Neuronal stem cell (in vitro differentiated cells): ENCODE measurements around the gene SLC16A7.

Experiments used
- DNase-seq: peaks from one replicate; pipeline ENCODE4 v3.0.0-alpha.2; 2013; ENCODE audit warnings: low spot score
- H2AFZ ChIP-seq: one replicate; pipeline ENCODE4 v1.6.1; 2013; ENCODE audit warnings: mild to moderate bottlenecking, low read length, inconsistent platforms
- H2AK5ac ChIP-seq: 2 replicates; pipeline ENCODE4 v1.6.1; 2013; ENCODE audit warnings: low read depth, mild to moderate bottlenecking, inconsistent platforms, low read length, moderate library complexity, mixed read lengths
- H2BK120ac ChIP-seq: 2 replicates; pipeline ENCODE4 v1.6.1; 2013; ENCODE audit warnings: low read depth, mild to moderate bottlenecking, inconsistent platforms, low read length, moderate library complexity, mixed read lengths
- H2BK12ac ChIP-seq: one replicate; pipeline ENCODE4 v1.6.1; 2013; ENCODE audit warnings: low read length, inconsistent platforms
- H2BK15ac ChIP-seq: 2 replicates; pipeline ENCODE4 v1.6.1; 2013; ENCODE audit warnings: mild to moderate bottlenecking, low read length, inconsistent platforms, mixed read lengths
- H2BK5ac ChIP-seq: one replicate; pipeline ENCODE4 v1.6.1; 2013; ENCODE audit warnings: inconsistent platforms, mild to moderate bottlenecking, low read length, moderate library complexity
- H3K14ac ChIP-seq: one replicate; pipeline ENCODE4 v1.6.1; 2013; ENCODE audit warnings: low read length, inconsistent platforms
- H3K18ac ChIP-seq: 2 replicates; pipeline ENCODE4 v1.6.1; 2013; ENCODE audit warnings: low read length, inconsistent platforms
- H3K23ac ChIP-seq: 2 replicates; pipeline ENCODE4 v1.6.1; 2013; ENCODE audit warnings: low read depth, mild to moderate bottlenecking, mixed read lengths, low read length, inconsistent platforms; ENCODE audit not compliant: poor library complexity
- H3K27ac ChIP-seq: replicated peaks from 3 replicates; pipeline ENCODE4 v1.5.1; 2013; ENCODE audit warnings: low read length, inconsistent platforms
- H3K27me3 ChIP-seq, 3 experiments: 2 replicates each; pipeline ENCODE4 v1.6.1; 2013; ENCODE audit warnings: low read length in 3 of 3, mild to moderate bottlenecking in 2 of 3, inconsistent platforms in 1 of 3, low read depth in 1 of 3, mixed read lengths in 1 of 3, moderate library complexity in 1 of 3; ENCODE audit not compliant: control insufficient read depth in 3 of 3, insufficient read depth in 3 of 3
- H3K36me3 ChIP-seq, 2 donors: replicated peaks in 1 of 2; 2 replicates each; pipeline ENCODE4 v1.6.1; 2013; ENCODE audit warnings: low read length in 2 of 2; ENCODE audit not compliant: control insufficient read depth in 2 of 2, insufficient read depth in 2 of 2
- H3K4ac ChIP-seq: 2 replicates; pipeline ENCODE4 v1.6.1; 2013; ENCODE audit warnings: inconsistent platforms, mild to moderate bottlenecking, low read length, moderate library complexity
- H3K4me1 ChIP-seq, 2 donors: 1 replicate in 1 of 2; 2 replicates in 1 of 2; pipeline ENCODE4 v1.6.1; 2013; ENCODE audit warnings: low read length in 2 of 2, low read depth in 1 of 2; ENCODE audit not compliant: control insufficient read depth in 2 of 2, insufficient read depth in 1 of 2
- H3K4me2 ChIP-seq: one replicate; pipeline ENCODE4 v1.6.1; 2013; ENCODE audit warnings: mild to moderate bottlenecking, low read length, inconsistent platforms; ENCODE audit not compliant: insufficient read depth, poor library complexity, severe bottlenecking
- H3K4me3 ChIP-seq, 2 donors: 2 replicates each; pipeline ENCODE4 v1.5.1; 2013; ENCODE audit warnings: low read length in 2 of 2, mild to moderate bottlenecking in 2 of 2, inconsistent platforms in 1 of 2, moderate library complexity in 1 of 2
- H3K79me1 ChIP-seq: one replicate; pipeline ENCODE4 v1.6.1; 2013; ENCODE audit warnings: low read depth, mild to moderate bottlenecking, inconsistent platforms, low read length, moderate library complexity
- H3K9ac ChIP-seq: one replicate; pipeline ENCODE4 v1.6.1; 2013; ENCODE audit warnings: mild to moderate bottlenecking, low read depth, low read length, inconsistent platforms; ENCODE audit not compliant: poor library complexity
- H3K9me3 ChIP-seq, 2 donors: replicated peaks in 1 of 2; 2 replicates each; pipeline versions ENCODE3 to v1.6.1; 2013; ENCODE audit warnings: low read length in 2 of 2, mild to moderate bottlenecking in 2 of 2, inconsistent platforms in 1 of 2, low read depth in 1 of 2, mixed read lengths in 1 of 2, moderate library complexity in 1 of 2; ENCODE audit not compliant: control insufficient read depth in 2 of 2, insufficient read depth in 1 of 2
- H4K8ac ChIP-seq: one replicate; pipeline ENCODE4 v1.6.1; 2013; ENCODE audit warnings: low read depth, mild to moderate bottlenecking, inconsistent platforms, low read length, moderate library complexity
- H4K91ac ChIP-seq: one replicate; pipeline ENCODE4 v1.6.1; 2013; ENCODE audit warnings: low read length, low read depth, mild to moderate bottlenecking, inconsistent platforms; ENCODE audit not compliant: poor library complexity
- WGBS, 2 donors: extraction: QIAGEN DNeasy Blood & Tissue Kit; methylation state at CpG; one replicate each; pipeline ENCODE4 v1.1.7; 2013; ENCODE audit warnings: missing lambda C conversion rate in 2 of 2, mixed read lengths in 1 of 2; ENCODE audit not compliant: insufficient read length in 2 of 2, insufficient replicate concordance in 1 of 2; ENCODE audit errors: extremely low coverage in 2 of 2; 5-methylcytosine and 5-hydroxymethylcytosine counted together

SLC16A7 gene

GRCh38 chr12:59734371-59734770, 138.5 kb downstream of the SLC16A7 start:
- no peak overlapping the region for H3K4ac ChIP-seq
- H3K23ac ChIP-seq, result no peak overlapping the region
- H3K9me3 ChIP-seq, result no peaks in the 10 kb centered on the region
- H2AK5ac ChIP-seq, result no peak overlapping the region
- H3K4me1 ChIP-seq, result peaks cover 0 to 2% of the 10 kb centered on the region in 2 donors
- no peak overlapping the region for H4K91ac ChIP-seq
- no peak for DNase-seq
- H3K4me3 ChIP-seq, result no peak overlapping the region
- no peak overlapping the region for H2BK12ac ChIP-seq
- no peak overlapping the region for H3K14ac ChIP-seq
- H3K4me2 ChIP-seq, result no peak overlapping the region
- WGBS, 2 donors, result no CpG with 5 or more reads among the region's 1 CpG
- H3K27ac ChIP-seq, result no peak overlapping the region
- no peak overlapping the region for H3K18ac ChIP-seq
- no peak overlapping the region for H3K9ac ChIP-seq
- H3K36me3 ChIP-seq, result no peaks in the 10 kb centered on the region
- no peaks in the 10 kb centered on the region for H3K27me3 ChIP-seq
- no peaks in the 10 kb centered on the region for H3K79me1 ChIP-seq
- no peak overlapping the region for H2BK120ac ChIP-seq
- H2AFZ ChIP-seq, result no peak overlapping the region
- H2BK5ac ChIP-seq, result peak overlapping the region; percentile 24
- no peak overlapping the region for H2BK15ac ChIP-seq
- H4K8ac ChIP-seq, result no peak overlapping the region

GRCh38 chr12:59735231-59735630, 139.4 kb downstream of the SLC16A7 start:
- Histone ChIP-seq H2BK15ac (no peak overlapping the region), H3K27me3 (no peaks in the 10 kb centered on the region), H3K18ac (no peak overlapping the region), H2AFZ (no peak overlapping the region), H3K79me1 (no peaks in the 10 kb centered on the region), H3K14ac (no peak overlapping the region), H3K4me3 (no peak overlapping the region), H3K4me2 (no peak overlapping the region), H2AK5ac (no peak overlapping the region), H4K91ac (no peak overlapping the region), H2BK5ac (no peak overlapping the region), H3K27ac (no peak overlapping the region), H3K23ac (no peak overlapping the region), H2BK120ac (no peak overlapping the region), H3K9ac (no peak overlapping the region), H2BK12ac (no peak overlapping the region), H3K9me3 (no peaks in the 10 kb centered on the region), H4K8ac (no peak overlapping the region), H3K4ac (no peak overlapping the region), H3K36me3 (no peaks in the 10 kb centered on the region), H3K4me1 (peaks cover 0 to 2% of the 10 kb centered on the region in 2 donors)
- no peak for DNase-seq
- no CpG with 5 or more reads among the region's 1 CpG for WGBS, 2 donors

- no CpG with 5 or more reads among the region's 1 CpG for WGBS, 2 donors
- Histone ChIP-seq H2AFZ (no peak overlapping the region), H2BK12ac (no peak overlapping the region), H3K27ac (no peak overlapping the region), H3K18ac (no peak overlapping the region), H2BK5ac (no peak overlapping the region), H3K4me2 (no peak overlapping the region), H3K4me1 (peaks cover 0 to 2% of the 10 kb centered on the region in 2 donors), H3K4ac (no peak overlapping the region), H3K36me3 (no peaks in the 10 kb centered on the region), H4K91ac (no peak overlapping the region), H2AK5ac (no peak overlapping the region), H3K79me1 (no peaks in the 10 kb centered on the region), H3K23ac (no peak overlapping the region), H3K27me3 (no peaks in the 10 kb centered on the region), H4K8ac (no peak overlapping the region), H3K14ac (no peak overlapping the region), H2BK120ac (no peak overlapping the region), H3K4me3 (no peak overlapping the region), H3K9ac (no peak overlapping the region), H2BK15ac (no peak overlapping the region), H3K9me3 (no peaks in the 10 kb centered on the region)
- DNase-seq, result no peak
Observed at GRCh38 chr12:59736359-59736758, 140.5 kb downstream of the SLC16A7 start.

- H3K9me3 ChIP-seq, result no peaks in the 10 kb centered on the region
- no peak overlapping the region for H3K4ac ChIP-seq
- no peaks in the 10 kb centered on the region for H3K36me3 ChIP-seq
- H2AFZ ChIP-seq, result peak overlapping the region; percentile 11
- no peak overlapping the region for H3K23ac ChIP-seq
- no peak overlapping the region for H3K18ac ChIP-seq
- DNase-seq, result no peak
- no CpG with 5 or more reads among the region's 1 CpG for WGBS, 2 donors
- no peak overlapping the region for H4K91ac ChIP-seq
- no peaks in the 10 kb centered on the region for H3K79me1 ChIP-seq
- H3K9ac ChIP-seq, result no peak overlapping the region
- no peak overlapping the region for H2BK120ac ChIP-seq
- no peak overlapping the region for H3K14ac ChIP-seq
- peaks cover 0 to 2% of the 10 kb centered on the region in 2 donors for H3K4me1 ChIP-seq
- H2BK15ac ChIP-seq, result no peak overlapping the region
- H3K27ac ChIP-seq, result no peak overlapping the region
- H2AK5ac ChIP-seq, result no peak overlapping the region
- H3K27me3 ChIP-seq, result no peaks in the 10 kb centered on the region
- H2BK5ac ChIP-seq, result no peak overlapping the region
- no peak overlapping the region for H3K4me2 ChIP-seq
- H4K8ac ChIP-seq, result no peak overlapping the region
- no peak overlapping the region for H2BK12ac ChIP-seq
- H3K4me3 ChIP-seq, result no peak overlapping the region
Observed at GRCh38 chr12:59736786-59737185, 141.0 kb downstream of the SLC16A7 start.
